ENCODE measurements around the gene PDRG1. TPM values are rescaled to one million over a fixed set of nuclear protein-coding genes. Genes with fewer than 3 reads are reported as not detected.
"Not testable (repeated sequence)": the region's sequence is repeated elsewhere in the genome, so short reads cannot be mapped to it uniquely, and the experiment has no call there.

PDRG1 gene
- total and polyA plus RNA-seq, 8 donors, result 9.1 to 19.1 (median 16.1) TPM

- Histone ChIP-seq H3K27ac (no peak overlapping the region), H3K4me3 (no peak overlapping the region), H3K4me1 (no peaks in the 10 kb centered on the region), H3K27me3 (no peaks in the 10 kb centered on the region), H3K9me3 (no peaks in the 10 kb centered on the region), H3K36me3 (no peaks in the 10 kb centered on the region)
- TF ChIP-seq, protein P1, sequence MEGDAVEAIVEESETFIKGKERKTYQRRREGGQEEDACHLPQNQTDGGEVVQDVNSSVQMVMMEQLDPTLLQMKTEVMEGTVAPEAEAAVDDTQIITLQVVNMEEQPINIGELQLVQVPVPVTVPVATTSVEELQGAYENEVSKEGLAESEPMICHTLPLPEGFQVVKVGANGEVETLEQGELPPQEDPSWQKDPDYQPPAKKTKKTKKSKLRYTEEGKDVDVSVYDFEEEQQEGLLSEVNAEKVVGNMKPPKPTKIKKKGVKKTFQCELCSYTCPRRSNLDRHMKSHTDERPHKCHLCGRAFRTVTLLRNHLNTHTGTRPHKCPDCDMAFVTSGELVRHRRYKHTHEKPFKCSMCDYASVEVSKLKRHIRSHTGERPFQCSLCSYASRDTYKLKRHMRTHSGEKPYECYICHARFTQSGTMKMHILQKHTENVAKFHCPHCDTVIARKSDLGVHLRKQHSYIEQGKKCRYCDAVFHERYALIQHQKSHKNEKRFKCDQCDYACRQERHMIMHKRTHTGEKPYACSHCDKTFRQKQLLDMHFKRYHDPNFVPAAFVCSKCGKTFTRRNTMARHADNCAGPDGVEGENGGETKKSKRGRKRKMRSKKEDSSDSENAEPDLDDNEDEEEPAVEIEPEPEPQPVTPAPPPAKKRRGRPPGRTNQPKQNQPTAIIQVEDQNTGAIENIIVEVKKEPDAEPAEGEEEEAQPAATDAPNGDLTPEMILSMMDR (IDR thresholded peaks at IDR 0.05), result no peak
- ATAC-seq (no peak), DNase-seq (no peak)
- intact Hi-C loops (cut with DNase I), result no loop called here
Observed at GRCh38 chr20:31936420-31936819, 15.4 kb downstream of the PDRG1 start.

DNA sequence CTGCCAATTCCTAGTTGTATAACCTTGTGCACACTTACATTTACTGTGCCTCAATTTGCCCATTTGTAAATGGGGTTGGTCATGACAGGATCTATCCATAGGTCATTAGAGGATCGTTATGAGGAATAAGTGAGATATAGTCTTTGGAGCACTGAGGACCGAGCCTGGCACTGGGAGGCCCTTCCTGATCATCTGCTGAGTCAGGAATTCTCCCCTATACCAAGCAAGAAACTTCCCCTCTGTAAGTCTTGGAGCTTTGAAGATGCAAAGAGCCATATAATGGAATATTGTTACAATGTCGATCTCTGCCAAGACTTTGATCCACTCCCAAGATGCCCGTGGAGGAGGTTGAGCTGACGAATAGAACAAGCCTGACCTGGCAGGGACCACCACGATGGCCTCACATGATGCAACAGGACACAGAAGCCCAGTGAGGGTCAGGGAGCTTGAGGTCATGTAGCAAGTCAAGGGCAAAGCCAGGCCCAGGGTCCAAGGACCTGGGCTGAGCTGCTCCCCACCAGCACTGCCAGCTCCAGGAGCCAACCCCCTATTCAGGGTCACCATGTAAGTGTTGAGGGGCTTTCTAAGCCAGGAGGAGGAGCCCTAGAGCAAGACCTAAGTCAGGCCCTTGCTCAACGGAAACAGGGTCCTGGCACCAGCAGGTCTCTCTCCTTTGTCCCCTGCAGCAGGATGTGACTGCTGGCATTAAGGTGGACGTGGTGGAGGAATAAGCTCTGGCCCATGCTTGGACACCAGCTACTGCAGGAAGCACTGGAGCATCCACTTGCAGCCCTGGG lies 16.7 kb downstream of the PDRG1 start:
- ATAC-seq (no peak), DNase-seq (no peak)
- Histone ChIP-seq H3K9me3 (no peaks in the 10 kb centered on the region), H3K27me3 (no peaks in the 10 kb centered on the region), H3K36me3 (no peaks in the 10 kb centered on the region), H3K27ac (no peak overlapping the region), H3K4me3 (no peak overlapping the region), H3K4me1 (no peaks in the 10 kb centered on the region)
- intact Hi-C loops (cut with DNase I), result no loop called here
- TF ChIP-seq, protein P1 (IDR thresholded peaks at IDR 0.05), result no peak

DNA sequence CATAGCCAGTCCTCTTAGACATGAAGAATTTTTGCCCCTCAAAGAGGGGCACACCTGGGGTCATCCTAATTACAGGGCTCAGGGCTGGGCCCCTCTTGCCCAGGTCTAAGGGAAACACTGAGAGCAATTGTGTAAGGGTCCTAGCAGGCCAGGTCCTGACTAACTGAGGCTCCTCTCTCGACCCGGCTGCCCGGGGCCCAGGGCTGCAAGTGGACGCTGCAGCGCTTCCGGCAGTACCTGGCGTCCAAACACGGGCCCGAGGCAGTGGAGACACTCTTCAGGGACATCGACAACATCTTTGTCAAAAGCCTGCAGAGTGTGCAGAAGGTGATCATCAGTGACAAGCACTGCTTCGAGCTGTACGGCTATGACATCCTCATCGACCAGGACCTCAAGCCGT lies 17.4 kb downstream of the PDRG1 start:
- H3K27ac ChIP-seq, result no peak overlapping the region
- H3K36me3 ChIP-seq, result no peaks in the 10 kb centered on the region
- DNase-seq, result no peak
- H3K4me3 ChIP-seq, result no peak overlapping the region
- intact Hi-C loops (cut with DNase I), result no loop called here
- H3K4me1 ChIP-seq, result no peaks in the 10 kb centered on the region
- H3K27me3 ChIP-seq, result no peaks in the 10 kb centered on the region
- TF ChIP-seq, protein P1 (IDR thresholded peaks at IDR 0.05), result no peak
- H3K9me3 ChIP-seq, result no peaks in the 10 kb centered on the region
- ATAC-seq, result no peak

- no peak for ATAC-seq
Observed at GRCh38 chr20:31933698-31934097, 18.1 kb downstream of the PDRG1 start.

GRCh38 chr20:31930779-31931178 lies 21.1 kb downstream of the PDRG1 start:
- peaks cover 0 to 10% of the 10 kb centered on the region in 2 donors for H3K27me3 ChIP-seq
- DNase-seq (no peak), ATAC-seq (no peak)
- H3K36me3 ChIP-seq, result no peaks in the 10 kb centered on the region
- intact Hi-C loops (cut with DNase I), result no loop called here
- TF ChIP-seq, protein P1 (IDR thresholded peaks at IDR 0.05), result no peak
- no peaks in the 10 kb centered on the region for H3K9me3 ChIP-seq
- H3K4me1 ChIP-seq, result no peaks in the 10 kb centered on the region
- H3K27ac ChIP-seq, result no peak overlapping the region
- no peak overlapping the region for H3K4me3 ChIP-seq

More at GRCh38 chr20:31933698-31934097, 18.1 kb downstream of the PDRG1 start:
- intact Hi-C loops (cut with DNase I), result no loop called here
- DNase-seq, result no peak
- Histone ChIP-seq H3K27me3 (no peaks in the 10 kb centered on the region), H3K9me3 (no peaks in the 10 kb centered on the region), H3K4me1 (no peaks in the 10 kb centered on the region), H3K27ac (no peak overlapping the region), H3K4me3 (no peak overlapping the region), H3K36me3 (no peaks in the 10 kb centered on the region)
- TF ChIP-seq, protein P1 (IDR thresholded peaks at IDR 0.05), result no peak

DNA sequence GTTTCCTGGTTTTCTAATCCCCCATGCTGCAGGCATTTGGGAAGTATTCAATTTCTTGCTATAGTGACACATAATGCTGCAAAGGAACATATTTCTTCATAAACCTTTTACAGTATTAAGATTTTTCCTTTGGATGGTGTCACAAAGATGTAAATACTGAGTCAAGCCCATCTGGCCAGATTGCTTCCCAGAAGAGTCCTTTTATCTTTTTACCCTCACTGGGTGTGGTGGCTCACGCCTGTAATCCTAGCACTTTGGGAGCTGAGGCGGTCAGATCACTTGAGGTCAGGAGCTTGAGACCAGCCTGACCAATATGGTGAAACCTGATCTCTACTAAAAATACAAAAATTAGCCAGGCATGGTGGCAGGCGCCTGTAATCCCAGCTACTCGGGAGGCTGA lies 22.2 kb downstream of the PDRG1 start:
- intact Hi-C loops (cut with DNase I); ATAC-seq; H3K4me1 ChIP-seq; H3K4me3 ChIP-seq; H3K36me3 ChIP-seq; DNase-seq; H3K9me3 ChIP-seq; H3K27ac ChIP-seq: not testable (repeated sequence)
- H3K27me3 ChIP-seq, result peaks cover 0 to 13% of the 10 kb centered on the region in 2 donors

All from left lung (tissue), 10 donors.